AG09319 (cell line): Measurements from ENCODE around the gene PROC.

Source experiments
- DNase-seq: peaks from one replicate; pipeline ENCODE4 v3.0.0-alpha.2; 2010; ENCODE audit warnings: low read depth; ENCODE audit errors: extremely low read depth
- TF ChIP-seq, protein P1 (sequence below): IDR thresholded peaks from 2 replicates; pipeline ENCODE4 v1.5.1; 2011; ENCODE audit warnings: low read depth, mild to moderate bottlenecking, inconsistent platforms, low read length, moderate library complexity

PROC gene

GRCh38 chr2:127429291-127429690 is 11.1 kb downstream of the PROC start:
- no peak for DNase-seq
- TF ChIP-seq, protein P1, sequence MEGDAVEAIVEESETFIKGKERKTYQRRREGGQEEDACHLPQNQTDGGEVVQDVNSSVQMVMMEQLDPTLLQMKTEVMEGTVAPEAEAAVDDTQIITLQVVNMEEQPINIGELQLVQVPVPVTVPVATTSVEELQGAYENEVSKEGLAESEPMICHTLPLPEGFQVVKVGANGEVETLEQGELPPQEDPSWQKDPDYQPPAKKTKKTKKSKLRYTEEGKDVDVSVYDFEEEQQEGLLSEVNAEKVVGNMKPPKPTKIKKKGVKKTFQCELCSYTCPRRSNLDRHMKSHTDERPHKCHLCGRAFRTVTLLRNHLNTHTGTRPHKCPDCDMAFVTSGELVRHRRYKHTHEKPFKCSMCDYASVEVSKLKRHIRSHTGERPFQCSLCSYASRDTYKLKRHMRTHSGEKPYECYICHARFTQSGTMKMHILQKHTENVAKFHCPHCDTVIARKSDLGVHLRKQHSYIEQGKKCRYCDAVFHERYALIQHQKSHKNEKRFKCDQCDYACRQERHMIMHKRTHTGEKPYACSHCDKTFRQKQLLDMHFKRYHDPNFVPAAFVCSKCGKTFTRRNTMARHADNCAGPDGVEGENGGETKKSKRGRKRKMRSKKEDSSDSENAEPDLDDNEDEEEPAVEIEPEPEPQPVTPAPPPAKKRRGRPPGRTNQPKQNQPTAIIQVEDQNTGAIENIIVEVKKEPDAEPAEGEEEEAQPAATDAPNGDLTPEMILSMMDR: no peak

DNA sequence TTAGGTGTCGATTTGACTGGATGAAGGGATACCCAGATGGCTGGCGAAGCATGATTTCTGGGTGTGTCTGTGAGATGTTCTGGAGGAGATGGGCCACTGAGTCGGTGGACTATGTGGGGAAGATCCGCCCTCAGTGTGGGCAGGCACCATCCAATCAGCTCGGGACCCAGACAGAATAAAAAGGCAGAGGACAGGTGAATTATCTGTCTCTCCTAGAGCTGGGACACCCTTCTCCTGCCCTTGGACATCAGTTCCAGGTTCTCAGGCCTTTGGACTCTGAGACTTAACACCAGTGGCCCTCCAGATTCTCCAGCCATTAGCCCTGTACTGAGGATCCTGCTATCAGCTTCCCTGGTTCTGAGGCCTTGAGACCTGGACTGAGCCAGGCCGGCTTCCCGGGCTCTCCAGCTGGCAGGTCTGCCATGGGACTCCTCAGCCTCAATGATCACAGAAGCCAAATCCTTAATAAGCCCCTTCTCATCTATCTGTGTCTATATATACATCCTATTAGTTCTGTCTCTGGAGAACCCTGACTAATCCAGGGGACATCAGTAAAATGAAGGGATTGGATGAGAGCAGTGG is 11.7 kb downstream of the PROC start:
- TF ChIP-seq, protein P1: no peak
- no peak for DNase-seq

DNA sequence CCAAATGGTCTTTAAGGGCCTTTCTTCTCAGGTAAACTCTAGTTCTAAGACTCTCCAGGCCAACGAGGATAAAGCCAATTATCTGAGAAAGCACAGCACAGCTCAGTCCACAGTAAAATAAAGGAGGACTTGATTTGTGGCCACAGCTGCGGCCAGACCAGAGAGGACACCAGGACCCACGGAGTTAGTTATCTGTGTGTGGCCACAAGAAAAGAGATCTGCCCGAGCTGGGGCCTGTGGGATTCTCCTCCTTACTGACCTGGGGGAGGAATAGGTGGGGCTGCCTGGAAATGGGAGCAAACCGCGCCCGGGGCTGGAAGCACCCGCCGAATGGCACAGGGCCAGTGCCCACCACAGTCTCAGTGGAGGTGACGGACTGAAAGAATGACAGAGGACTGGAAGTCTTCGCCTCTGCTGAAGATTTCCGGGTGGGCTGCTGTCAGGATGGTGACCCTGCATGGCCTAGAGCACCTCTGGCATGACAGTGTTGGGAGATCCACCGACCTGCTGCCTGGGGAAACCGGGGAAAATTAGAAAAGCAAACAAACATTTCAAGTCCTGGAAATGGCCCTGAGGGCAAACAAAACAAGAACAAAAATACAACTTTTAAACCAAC is 13.3 kb downstream of the PROC start:
- DNase-seq: no peak
- TF ChIP-seq, protein P1: no peak

DNA sequence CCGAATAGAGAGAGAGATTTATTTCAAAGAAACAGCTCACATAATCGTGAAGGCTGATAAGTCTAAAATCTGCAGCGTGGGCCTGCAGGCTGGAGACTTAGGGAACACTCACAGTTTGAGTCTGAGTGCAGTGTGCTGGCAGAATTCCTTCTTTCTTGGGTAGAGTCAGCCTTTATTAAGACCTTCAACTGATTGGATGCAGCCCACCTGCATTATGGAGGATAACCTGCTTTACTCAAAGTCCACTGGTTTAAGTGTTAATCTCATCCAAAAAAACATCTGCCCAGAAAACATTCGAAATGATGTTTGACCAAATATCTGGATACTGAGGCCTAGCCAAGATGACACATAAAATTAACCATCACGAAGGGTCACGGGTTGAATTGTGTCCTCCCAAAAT is 16.3 kb downstream of the PROC start:
- TF ChIP-seq, protein P1: no peak

DNA sequence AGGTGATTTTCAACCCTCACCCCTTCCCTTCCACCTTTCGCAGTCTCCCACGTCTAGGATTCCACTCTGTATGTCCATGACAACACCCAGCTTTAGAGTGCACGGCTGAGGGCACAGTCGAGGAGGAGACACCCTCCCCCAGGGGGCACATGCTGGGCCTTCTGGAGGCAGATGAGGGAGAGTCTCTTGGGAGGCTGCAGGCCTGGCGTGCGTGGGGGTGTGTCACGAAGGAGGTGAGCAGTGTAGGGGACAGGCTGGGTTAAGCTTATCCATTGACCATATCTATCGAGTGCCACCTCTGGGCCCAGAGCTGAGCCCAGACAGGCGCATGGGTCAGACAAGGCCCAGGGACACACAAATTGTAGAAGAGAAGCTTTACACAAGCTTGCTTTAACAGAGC is 18.8 kb downstream of the PROC start:
- TF ChIP-seq, protein P1: no peak
- DNase-seq: no peak

More for the DNA sequence above, 16.3 kb downstream of the PROC start:
- DNase-seq: no peak

DNA sequence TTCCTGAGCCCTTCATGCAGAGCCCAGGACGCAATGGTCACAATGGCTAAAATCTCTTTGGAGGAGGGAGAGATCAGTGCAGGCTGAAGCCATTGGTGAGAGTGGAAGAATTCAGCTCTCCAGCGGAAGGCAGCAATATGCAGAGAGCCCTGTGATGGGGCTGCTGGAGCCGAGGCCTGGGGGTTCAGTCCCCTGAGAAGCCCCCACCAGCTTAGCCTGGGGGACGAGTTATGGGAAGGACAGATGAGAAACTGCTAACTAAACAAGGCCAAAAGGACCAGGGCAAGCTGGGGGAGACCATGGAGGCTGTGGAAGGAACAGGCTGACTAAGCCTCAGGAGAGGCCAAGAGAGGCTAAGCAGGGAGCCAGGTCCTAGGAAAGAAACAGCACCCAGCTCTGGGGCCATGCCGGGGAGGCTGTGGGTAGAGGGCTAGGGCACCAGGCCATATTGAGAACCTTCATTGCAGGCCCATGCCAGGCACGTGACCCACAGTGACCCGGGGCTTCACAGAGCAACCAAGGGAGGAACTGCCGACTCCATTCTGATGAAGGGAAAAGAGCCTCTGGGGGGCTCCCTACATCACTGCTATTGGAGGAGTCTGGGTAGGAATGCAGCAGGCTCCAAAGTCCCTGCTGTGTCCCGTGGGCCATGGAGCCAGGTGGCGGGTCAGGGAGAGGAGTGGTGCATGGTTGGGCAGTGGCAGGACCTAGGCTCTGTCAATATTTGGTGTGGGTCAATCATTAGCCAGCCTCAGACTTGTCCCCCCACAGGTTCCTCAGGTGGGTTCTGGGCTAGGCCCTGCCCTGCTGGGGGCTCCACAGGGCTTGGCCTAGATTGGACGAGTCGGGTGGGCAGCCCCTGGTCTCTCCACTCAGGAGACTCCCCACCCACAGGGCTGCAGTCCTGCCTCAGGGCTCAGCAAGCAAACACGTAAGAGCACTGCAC is 19.8 kb downstream of the PROC start:
- no peak for DNase-seq
- TF ChIP-seq, protein P1: no peak

DNA sequence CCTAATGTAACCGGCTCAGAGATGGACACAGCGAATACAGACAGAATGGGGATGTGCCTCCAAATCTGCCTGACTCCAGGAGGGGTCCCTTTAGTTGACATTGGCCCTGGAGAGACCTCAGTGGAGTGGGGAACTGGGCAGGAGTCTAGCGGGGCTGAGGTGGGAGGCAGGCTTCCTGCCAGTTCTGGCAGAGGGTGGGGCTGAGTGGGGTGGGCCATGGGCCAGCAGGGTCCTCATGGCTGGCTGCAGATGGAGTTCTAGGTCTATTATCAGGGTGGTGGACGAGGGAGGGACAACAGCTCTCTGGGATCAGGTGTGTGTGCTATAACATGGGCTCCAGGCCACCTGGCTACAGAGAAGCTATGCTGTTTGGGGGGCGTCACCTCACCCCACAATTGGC is 21.1 kb downstream of the PROC start:
- TF ChIP-seq, protein P1: no peak
- no peak for DNase-seq
